OCI-LY3 (cell line): ENCODE data around the gene FAM228A.

Experiments
- CTCF ChIP-seq: fragments of 200-600, 300-600 bp; sonication (generic); IDR thresholded peaks from 2 replicates; pipeline ENCODE4 v1.5.1; 2014; ENCODE audit warnings: antibody characterized with exemption, low read length, low read depth
- EZH2phosphoT487 ChIP-seq: fragments of 200-600 bp; shearing (Covaris generic); IDR thresholded peaks from 2 replicates; pipeline ENCODE4 v1.6.1; 2018; ENCODE audit warnings: antibody characterized with exemption, mixed run types, low read depth

DNA sequence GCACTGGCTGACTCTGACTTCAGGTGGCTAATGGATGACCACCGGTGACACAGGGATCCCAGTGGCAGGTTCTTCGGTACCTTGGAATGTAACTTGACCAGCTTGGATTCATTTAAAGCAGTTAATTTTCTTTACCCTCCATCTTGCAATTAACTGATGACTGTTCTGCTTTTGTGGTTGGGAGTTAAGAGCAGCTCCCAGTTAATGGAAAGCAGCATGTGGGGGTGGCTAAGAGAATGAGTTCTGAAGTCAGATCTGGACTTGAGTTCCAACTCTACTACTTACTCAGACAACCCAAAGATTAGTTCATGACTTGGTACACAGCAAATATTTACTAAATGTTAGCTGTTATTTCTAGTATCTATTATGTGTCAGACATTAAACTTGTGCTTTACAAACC, 58.5 kb downstream of the FAM228A start:
- no peak for TF ChIP-seq CTCF
- TF ChIP-seq EZH2phosphoT487, result no peak
